DMS153 treated with DMSO at 0.1 percent for 48 hours (cell line): ENCODE data around the gene PARD3.

ENCODE experiments used
- DNase-seq: peaks from one replicate; lab custom pipeline; 2025; ENCODE audit not compliant: unreplicated experiment; lab: John Stamatoyannopoulos, UW

PARD3 gene

DNA sequence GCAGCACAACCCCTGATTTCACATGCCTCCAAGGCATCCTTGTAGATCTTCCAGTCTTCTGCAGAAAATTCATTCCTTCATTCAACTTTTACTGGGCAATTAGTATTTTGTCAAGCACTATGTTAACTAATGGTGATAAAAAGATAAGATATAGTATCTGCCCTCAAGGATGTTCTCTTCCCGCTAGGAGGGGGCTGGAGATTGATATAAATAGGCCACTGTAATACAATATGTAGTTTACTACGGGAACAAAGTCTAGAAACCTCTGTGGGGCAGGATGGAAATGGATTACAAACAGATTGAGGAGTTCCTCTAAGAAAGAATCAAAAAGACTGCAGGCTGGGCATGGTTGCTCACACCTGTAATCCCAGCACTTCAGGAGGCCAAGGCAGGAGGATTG, 10.3 kb upstream of the PARD3 start:
- DNase-seq: no peak

DNA sequence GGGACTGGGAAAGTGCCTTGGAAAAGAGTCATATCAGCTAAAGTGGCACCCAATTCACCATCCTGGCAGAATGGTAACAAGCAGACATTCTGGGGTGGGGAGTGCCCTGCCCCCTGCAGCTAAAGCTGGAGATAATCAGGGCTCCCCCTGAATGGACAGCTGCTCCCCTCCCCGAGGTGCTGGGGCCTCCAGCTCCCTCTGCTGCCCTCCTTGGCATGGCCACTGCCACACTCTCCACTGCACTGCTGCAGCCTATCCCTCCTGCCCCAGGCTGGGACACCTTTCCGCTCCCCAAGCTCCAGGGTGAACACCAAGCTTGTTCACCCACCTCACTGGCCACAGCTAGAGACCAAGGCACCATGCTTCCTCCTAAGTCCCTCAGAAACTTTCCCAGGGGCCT, 9.8 kb upstream of the PARD3 start:
- no peak for DNase-seq

DNA sequence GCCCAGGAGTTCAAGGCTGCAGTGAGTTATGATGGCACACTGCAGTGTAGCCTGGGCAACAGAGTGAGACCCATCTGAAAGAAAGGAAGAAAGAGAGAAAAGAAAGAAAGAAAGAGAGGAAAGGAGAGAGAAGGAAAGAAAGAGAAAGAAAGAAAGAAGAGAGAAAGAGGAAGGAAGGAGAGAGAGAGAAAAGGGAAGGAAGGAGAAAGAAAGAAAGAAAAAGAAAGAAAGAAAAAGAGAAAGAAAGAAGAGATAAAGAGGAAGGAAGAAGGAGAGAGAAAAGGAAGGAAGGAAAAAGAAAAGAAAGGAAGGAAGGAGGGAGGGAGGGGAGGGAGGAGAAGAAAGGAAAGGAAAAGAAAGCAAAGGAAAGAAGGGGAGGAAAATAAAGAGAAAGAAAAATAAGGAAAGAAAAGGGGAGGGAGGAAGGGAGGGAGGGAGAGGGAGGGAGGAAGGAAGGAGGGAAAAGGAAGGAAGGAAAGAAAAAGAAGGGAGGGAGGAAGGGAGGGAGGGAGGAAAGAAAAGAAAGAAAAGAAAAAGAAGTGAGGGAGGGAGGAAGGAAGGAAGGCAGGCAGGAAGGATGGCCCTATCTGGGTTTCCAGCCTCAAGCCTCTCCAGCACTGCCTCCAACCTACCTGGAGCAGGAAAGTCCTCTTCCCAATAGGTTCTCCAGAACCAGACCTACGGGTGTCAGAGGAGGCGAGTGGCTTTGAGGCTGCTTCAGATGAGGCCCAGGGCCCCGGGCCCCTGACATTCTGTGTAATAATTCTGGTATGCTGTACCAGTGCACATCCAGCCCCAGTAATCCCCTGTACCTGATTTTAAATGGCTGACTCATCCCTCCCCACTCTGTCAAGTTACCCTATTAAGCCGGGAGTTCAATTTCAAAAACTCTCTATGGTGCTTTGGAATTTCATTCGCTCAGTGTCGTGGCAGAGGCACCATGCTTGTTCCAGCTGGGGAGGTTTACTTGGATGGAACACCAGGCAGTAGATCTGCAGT, 6.8 kb upstream of the PARD3 start:
- DNase-seq: no peak

DNA sequence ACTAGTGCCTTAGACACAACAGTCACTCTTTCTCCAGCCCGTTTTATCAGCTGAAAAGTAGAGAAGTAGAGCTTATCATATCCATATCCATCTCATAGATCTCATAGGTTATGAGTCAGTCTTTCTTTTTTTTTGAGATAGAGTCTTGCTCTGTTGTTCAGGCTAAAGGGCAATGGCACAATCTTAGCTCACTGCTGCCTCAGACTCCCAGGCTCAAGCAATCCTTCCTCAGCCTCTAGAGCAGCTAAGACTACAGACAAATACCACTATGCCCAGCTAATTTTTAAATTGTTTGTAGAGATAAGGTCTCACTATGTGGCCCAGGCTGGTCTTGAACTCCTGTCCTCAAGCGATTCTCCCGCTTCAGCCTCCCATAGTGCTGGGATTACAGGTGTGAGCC, 2.5 kb upstream of the PARD3 start:
- no peak for DNase-seq

DNA sequence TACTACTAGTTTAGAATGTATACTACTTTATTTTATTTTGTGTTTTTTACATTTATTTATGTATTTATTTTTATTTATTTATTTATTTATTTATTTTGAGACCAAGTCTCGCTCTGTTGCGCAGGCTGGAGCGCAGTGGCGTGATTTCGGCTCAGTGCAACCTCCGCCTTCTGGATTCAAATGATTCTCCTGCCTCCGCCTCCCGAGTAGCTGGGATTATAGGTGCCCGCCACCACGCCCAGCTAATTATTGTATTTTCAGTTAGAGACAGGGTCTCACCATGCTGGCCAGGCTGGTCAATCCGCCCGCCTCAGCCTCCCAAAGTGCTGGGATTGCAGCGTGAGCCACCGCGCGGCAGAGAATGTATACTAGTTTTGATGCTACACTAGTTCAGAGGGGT, 2.0 kb upstream of the PARD3 start:
- no peak for DNase-seq

DNA sequence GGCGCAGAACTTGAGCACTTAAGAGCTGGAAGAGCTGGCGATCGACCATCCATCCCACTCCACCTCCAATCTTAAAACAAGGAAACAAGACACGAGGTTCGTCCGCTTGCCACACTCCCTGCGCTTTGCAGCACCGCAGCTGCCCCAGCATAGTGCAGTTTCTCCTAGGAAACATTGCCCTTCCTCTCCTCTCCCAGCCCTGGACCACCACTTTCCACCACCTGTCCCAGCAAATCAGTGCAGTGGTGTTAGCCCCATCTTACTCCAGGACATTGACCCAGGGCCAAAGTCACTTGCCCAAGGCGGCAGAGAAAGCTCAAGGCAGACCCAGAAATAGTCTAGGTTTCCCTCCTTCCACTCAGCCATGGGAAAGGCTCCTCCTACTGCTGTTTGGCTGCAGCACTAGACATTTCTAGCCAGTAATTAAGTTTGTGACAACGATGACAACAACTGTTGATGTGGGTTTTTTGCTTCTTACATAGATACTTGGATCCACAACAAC, 1.5 kb upstream of the PARD3 start:
- no peak for DNase-seq

DNA sequence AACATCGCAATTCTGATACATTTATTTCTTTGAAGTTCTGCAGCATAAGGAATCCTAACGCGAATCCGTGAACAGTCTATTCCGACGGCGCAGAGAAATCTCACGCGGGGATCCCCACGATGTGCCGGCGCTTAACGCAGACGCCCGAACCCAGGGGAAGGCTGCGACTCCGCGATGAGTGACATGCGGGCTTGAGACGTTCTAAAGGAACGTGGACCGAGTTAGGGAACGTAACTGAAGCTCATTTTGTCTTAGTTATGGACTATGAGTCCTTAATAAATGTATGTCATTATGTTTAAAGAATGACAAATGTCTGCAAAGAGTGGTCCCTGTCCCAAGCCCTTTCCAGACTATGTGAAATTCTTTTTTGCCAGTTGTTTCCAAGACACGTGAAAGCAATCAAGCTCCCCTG, 995 bp upstream of the PARD3 start:
- DNase-seq: no peak

DNA sequence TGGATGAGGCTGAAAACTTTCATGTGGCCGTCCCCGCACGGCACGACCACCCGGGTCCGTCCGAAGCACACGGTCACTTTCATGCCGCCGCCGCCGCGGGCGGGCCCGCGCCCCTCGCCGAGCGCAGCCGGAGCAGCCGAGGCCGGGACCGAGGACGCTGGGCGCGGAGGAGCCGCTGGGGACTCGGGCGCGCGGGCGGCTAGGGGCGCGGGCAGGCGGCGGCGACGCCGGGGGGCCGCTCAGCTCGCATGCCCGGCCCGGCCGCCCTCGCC, 247 bp downstream of the PARD3 start:
- no peak for DNase-seq

DNA sequence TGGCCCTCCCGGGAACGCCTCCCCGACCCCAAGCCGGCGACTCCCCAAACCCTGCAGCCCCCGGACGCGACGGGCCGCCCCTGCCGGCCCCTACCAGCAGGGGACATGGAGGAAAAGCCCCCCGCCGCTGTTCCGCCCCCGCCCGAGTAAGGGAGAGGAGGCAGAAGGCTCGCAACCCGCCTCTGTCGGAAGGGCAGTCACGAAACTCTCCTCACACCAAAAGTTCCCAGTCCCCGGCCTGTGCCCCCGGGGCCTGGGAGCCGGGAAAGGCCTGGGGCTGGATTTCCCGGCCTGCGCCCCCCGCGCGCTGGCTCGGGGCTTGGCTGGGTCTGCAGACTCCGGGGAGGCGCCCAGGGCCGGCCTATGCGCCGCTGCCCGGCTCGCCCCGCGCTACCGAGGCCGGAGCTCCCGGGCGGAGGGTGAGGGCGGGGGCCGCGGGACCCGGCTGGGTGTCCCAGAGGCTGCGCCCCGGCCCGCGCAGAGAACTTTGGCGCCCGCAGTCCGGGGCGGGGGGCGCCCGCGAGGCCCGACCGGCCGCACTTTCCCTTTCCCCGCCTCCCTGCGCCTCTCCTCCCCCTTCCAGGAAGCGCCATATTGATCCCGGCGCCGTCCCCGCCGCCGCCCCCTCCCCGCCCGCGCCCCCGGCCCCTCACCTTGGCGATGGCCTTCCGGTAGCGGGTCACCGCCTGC, 728 bp downstream of the PARD3 start:
- DNase-seq: no peak

DNA sequence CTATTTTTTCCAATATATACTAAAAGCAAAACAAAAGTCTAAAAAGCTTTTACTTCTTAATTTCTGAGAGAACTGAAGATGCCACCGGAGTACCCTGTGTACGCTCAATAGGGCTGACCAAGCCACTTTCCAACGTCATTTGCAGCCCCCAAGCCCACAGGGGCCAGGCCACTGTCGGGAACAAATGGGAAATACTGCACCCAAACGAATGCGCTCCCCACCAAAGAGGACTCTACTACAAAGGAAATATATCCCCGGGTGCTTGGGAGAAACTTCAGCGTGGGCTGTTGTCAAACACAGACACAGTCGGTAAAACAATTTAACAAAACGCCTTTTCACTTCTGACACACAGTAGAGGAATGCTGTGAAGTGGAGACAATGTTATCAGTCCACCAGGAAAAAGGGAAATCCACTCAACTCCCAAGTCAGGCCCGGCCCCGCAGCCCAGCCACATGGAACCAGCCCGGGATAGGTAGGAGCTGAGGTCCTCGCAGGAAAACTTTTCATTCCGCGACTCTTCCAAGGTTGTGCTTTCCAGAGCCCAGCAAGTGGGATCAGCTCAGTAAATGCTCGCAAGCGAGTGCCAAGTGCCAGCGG, 1.4 kb downstream of the PARD3 start:
- no peak for DNase-seq

DNA sequence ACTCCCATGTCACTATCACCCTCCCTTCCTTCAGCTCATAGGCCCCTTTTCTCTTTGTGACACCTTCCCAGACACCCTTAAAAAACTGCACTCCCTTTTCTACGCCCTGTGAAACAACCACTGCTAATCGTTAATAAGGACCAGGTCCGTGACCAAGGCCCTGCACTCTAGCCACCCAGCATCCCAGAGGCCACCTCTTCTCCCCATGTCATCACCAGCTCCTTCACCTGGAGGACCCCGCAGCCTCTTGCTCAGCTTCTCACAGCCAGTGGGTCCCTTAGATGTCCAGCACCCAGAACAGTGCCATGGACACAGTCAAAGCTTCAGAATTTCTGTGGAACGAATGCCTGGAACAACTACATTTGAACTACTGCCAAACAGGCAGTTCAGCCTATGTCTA, 2.3 kb downstream of the PARD3 start:
- DNase-seq: no peak

DNA sequence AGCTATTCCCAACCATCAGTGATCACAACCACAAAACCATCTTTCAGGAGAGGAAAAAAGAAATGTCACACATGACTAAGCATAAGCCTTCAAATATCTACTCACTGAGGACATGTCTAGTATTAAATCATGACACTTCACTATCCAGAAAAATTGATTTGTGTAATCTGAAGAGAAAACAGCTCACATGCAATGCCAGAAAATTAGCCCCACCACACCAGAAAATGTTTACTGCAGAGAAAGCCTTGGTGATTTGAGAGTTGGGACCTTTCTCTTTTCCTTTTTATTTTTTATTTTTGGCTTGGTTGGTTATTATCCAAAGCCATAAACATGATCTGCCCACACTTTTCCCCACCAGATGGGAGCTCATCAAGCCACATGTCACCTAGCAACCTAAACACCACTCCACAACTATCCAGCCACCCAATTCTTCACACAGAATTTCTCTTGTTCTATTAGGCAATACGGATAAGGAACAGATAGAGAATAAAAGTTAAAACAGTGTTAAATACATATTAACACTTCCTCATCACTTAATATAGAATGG, 3.1 kb downstream of the PARD3 start:
- no peak for DNase-seq

DNA sequence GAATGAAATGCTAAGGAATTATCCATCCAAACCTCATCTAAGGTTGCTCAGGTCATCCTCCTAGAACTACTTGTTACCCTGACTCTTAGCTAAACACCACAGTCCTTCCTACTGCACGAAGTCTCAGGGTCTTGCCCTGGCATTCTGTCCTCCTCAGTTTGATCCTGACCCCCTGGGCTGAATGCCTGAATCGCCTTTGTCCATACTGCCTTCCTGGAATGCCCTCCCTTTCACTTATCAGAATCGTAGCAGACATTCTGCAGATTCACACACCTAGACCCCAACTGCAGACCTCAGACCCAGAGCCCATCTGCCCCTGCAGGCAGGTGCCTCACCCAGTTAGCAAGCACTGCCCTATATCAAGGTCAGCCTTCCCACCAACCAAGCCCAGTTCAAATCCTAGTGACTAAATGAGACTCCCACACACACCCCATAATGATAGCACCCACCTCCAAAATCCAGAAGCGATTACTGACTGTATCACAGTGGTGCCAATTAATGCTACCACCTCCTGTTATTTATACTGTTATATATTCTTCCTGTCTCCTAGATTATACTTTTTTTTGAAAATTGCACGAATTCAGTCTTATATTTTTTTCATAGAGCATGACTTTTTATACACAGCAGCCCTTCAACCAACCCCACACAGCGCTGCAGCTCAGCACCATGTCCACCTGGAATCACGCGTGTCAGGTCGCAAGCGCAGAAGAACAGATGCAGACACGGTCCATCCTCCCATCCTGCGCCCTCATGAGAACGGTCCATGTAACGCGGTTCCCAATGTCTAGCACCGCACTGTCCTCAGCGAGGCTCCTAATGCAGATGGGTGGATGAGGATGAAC, 3.7 kb downstream of the PARD3 start:
- DNase-seq: no peak

DNA sequence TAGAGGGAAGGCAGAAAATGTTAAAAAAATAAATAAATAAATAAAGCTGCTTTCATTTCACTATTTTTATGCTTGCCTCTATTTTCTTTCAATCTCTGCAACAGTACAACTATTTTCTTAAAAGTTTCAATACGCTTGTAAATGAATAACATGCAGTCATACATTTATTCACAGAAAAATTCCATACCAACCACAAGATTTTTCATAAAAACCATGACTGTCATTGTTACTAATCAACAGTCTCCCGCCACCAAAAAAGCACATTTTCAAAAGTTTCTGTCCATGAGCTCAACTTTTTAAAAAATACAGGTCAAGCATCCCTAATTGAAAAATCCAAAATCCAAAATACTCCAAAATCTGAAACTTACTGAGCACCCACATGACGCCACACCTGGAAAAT, 5.3 kb downstream of the PARD3 start:
- no peak for DNase-seq

DNA sequence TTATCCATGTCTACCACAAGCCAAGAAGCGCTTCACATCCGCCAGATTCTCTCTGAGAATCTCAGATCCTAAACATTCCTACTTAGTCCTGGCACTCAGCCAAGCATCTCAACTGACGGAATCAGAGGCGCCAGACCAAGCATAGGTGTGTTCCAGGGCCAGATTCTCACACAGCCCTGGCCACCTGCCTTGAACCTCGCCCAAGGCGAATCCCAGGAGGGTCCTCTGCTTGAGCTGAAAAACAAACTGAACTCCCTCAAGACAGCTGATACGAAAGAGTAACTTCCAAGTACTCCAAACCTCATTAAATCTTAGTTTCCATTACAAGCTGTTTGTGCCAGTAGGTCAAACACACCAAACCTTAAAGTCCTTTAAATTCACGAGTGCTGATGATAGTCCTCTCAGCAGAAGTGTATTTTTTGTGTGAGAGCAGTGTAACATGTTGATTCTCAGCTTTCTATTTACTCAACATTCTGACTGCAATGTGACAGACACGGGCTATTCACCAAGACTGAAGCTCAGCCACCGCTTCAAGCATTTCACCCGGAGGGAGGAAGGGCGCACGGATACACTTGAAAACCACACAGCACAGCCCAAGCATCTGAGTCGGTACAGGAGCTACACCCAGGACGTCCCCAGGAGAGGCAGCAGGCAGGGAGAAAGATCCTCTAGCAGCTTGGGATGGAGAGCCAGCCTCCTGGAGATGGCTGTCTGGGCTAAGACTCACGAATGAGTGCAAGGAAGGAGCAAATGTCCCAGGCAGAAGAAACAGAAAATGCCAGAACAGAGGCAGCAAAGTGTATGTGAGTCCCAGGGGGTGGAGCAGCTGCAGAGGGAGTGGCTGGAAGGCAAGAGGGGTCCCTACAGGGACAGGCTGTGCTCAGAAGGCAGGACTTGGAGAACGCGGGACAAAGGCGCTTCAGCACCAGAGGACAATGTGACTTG, 6.0 kb downstream of the PARD3 start:
- no peak for DNase-seq

DNA sequence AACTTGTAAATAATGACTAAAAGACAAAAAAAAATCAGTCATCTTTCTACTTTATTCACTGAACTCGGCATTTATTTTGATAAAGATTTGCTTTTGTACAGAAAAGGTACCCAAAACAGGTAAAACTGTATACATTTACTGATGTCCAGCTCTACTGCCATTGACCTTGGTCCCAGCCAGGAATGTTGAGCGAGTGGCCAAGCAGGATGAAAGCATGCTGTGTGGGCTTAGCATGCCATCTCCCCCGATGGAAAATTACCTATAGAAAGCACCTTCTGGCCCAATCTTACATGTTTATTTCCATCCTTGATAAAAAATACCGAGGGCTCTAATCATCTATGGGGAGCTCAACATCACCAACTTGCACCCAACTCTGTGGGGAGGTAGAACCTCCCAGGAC, 6.8 kb downstream of the PARD3 start:
- DNase-seq: no peak

DNA sequence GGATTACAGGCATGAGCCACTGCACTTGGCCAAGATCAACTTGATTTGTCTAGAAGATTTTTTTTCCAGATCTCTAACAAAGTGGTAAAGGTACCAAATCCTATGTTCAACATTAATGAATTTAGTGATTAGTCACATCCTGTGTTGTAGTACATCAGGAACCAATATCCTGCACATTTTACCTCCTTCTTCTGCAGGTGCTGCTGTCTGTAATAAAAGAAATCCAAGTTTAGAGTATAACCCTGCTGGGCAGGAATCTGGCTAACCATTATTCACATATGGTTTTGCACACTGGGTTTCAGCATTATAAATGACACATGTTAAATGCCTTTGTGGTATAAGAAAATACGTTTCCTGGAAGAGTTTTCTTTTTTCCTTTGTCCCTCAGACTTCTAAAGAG, 10.8 kb downstream of the PARD3 start:
- no peak for DNase-seq

DNA sequence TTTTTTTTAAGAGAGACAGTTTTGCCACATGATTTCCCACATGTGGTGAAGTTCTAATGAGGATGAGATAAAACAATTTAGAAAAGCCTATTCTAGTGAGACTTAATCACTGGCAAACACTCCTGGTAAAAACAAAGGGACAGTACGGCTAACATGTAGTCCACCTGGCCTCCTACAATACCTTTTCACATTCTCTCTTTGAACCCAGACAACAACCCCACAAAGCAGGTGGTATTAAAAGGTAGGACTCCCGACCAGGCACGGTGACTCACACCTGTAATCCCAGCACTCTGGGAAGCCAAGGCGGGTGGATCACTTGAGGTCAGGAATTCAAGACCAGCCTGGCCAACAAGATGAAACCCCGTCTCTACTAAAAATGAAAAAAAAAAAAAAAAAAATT, 12.4 kb downstream of the PARD3 start:
- DNase-seq: no peak

DNA sequence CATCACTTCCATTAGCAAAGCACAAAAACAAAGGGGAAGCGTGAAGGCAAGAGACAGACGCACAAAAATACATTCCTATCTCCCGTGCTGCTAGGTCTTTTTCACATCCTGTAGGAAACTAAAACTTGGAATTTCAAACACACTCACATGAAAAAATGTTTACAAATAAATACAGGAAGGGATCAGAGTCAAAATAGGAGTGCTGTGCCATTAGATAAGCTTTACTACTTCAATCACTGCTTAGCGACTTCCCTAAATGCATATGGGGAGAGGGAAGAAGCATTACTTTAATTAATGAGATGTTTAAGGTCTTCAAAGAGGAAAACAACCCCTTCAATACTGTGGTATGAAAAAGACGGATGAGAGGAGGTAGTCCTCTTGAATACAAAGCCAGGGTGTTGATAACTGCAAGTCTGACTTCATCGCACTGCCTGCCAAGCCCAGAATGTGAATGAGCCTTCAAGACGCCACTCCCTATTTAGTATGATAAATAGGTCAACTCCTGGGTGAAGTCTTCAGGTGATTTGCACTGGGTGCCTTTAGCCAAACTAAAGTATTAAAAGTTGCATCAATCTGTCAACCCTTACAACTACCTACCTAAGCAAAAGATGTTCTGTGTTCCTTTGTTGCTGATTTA, 13.9 kb downstream of the PARD3 start:
- DNase-seq: no peak
